AG09309 (cell line): Measurements from ENCODE around the gene CCDC124.
"Not testable (repeated sequence)": the region's sequence is repeated elsewhere in the genome, so short reads cannot be mapped to it uniquely, and the experiment has no call there.

Experiments
- DNase-seq: peaks from one replicate; pipeline ENCODE4 v3.0.0-alpha.2; 2010; ENCODE audit warnings: low read depth
- H3K4me3 ChIP-seq: 2 replicates; pipeline ENCODE4 v1.5.1; 2011; ENCODE audit warnings: mild to moderate bottlenecking, low read depth, low read length, moderate library complexity; ENCODE audit not compliant: control insufficient read depth
- CTCF ChIP-seq: IDR thresholded peaks from 2 replicates; pipeline ENCODE4 v1.5.1; 2011; ENCODE audit warnings: mild to moderate bottlenecking, low read depth, low read length, inconsistent platforms; ENCODE audit not compliant: insufficient read depth, control insufficient read depth; ENCODE audit errors: missing control alignments

The CCDC124 gene

DNA sequence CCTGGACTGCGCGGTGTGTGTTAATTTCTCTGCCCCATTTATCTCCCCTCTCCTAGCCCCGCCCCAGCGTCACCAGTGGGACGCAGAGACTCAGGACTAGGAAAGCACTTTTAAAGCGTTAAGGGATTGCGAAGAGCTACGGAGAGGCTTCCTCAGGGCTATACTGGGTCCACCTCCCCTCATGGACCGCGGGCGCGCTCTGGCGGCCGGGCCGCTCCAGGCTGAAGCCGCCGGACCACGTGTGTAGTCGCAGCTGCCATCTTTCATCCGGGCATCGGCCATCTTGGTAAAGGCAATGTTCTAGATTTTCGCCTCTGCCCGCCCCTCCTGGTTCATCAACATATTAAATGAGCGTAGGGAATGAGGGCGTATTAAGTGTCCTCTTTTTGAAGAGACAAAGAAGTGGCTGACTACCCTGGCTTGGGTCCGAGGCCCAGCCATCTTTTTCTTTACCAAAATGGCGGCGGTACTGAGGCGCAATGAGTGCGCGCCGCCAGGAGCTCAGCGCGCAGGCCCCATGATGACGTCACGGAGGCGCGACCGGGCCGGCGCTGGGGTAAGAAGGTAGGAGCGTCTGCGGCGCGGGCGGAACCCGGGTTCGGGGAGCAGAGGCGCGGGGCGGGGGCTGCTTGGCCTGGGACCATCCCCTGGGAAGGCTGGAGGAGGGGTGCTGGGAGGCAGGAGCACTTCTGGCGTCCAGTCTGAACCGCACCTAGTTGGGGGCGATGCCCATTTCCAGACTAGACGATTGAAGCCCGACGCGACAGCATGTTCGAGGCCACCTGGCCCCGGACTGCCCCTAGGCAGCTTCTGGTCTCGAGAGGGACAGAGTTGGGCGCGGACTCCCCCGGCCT, at the start of gene CCDC124:
Gene CCDC124, plus strand, starts transcription at position 531 of the 854 bp plus-strand sequence. CDS start 3,406 bp downstream, outside the sequence.
- TF ChIP-seq CTCF = peak; percentile 97
- DNase-seq = peak; percentile 55
- H3K4me3 ChIP-seq = peak within 1 kb of the TSS; percentile 92

DNA sequence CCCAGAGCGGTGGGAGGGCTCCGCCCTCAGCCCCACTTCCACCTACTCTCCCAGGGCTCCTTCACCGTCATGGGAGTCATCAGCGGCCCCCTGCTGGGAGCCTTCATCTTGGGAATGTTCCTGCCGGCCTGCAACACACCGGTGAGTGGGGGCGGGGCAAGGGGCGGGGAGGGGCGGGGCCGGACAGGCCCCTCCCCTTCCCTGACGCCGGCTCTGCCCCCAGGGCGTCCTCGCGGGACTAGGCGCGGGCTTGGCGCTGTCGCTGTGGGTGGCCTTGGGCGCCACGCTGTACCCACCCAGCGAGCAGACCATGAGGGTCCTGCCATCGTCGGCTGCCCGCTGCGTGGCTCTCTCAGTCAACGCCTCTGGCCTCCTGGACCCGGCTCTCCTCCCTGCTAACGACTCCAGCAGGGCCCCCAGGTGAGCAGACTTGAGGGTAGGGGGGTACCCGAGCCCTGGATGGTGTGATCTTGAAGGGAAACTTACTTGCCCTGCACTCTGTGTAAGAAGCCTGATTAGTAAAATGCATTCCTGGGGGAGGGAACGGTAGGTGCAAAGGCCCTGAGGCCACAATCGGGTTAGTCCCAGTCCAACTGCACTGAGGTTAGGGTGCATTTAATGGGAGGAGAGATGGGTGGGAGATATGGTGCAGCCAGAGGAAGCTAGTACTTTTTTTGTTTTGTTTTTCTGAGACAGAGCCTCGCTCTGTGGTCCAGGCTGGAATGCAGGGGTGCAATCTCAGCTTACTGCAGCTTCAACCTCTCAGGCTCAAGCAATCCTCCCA, 49.0 kb upstream of the CCDC124 start:
- DNase-seq = no peak
- H3K4me3 ChIP-seq = no peak overlapping the region
- TF ChIP-seq CTCF = no peak

GRCh38 chr19:17886515-17886914, 46.3 kb upstream of the CCDC124 start:
- no peak for TF ChIP-seq CTCF
- DNase-seq = no peak
- H3K4me3 ChIP-seq = no peak overlapping the region

- not testable (repeated sequence) for H3K4me3 ChIP-seq
Observed at GRCh38 chr19:17887221-17887620, 45.6 kb upstream of the CCDC124 start.

GRCh38 chr19:17888260-17888659, 44.6 kb upstream of the CCDC124 start:
- no peak overlapping the region for H3K4me3 ChIP-seq
- no peak for DNase-seq
- no peak for TF ChIP-seq CTCF

More at GRCh38 chr19:17887221-17887620, 45.6 kb upstream of the CCDC124 start:
- not testable (repeated sequence) for DNase-seq

DNA sequence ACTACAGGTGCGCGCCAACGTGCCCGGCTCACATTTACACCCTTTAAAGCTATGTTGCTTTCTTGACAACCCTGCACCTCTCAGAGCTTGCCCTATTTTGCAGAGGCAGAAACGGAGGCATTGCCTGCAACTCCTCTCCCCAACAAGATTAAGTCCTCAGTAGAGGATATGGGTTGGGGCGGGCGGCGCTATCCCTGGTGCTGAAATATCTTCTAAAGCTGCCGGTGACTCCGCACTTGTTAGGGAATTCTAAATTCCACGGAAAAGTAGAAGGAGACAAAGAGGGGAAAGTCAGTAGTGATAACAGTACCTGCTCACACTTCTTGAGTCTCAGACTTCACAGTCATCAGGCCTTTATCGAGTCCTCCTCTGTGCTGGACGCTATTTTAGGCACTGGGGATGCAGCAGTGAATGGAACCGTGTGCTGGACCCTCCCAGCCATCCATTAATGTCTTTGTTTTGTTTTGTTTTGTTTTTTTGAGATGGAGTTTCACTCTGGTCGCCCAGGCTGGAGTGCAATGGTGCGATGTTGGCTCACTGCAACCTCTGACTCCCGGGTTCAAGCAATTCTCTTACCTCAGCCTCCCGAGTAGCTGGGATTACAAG, 43.1 kb upstream of the CCDC124 start:
- no peak for DNase-seq
- TF ChIP-seq CTCF = no peak
- no peak overlapping the region for H3K4me3 ChIP-seq
